Glomerular endothelial cell (primary cell): Measurements from ENCODE around the gene INSYN2A. TPM values are rescaled to one million over a fixed set of nuclear protein-coding genes. Genes with fewer than 3 reads are reported as not detected.

ENCODE experiments used
- DNase-seq: peaks from one replicate; pipeline ENCODE4 v3.0.0-alpha.2; 2011; ENCODE audit warnings: low read depth, low spot score; ENCODE audit errors: extremely low read depth
- total RNA-seq: library from RNA; depleted of rRNA; stranded (reverse); fragments of >200 nt; gene quantifications from 2 replicates; pipeline ENCODE4 v1.2.3, GENCODE V29; 2015

The INSYN2A gene, protein sequence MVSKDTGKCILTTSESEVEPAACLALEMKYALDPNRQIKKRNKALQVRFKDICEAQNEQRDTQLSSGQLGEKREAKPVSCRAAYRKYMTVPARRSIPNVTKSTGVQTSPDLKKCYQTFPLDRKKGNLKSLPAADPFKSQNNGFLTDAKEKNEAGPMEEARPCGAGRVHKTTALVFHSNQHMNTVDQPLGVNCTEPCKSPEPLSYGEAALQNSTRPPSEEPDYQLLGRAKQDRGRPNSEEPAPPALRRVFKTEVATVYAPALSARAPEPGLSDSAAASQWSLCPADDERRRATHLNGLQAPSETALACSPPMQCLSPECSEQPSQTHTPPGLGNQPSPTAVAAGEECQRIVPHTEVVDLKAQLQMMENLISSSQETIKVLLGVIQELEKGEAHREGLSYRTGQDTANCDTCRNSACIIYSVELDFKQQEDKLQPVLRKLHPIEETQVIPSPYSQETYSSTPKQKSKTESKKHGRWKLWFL
- 0.12 and 0.53 TPM in 2 replicates for total RNA-seq

GRCh38 chr10:127196282-127197153 is at the start of gene INSYN2A:
TSS of gene INSYN2A (minus strand) at chr10:127196591. CDS start at chr10:127176395, 20,196 bp downstream.
- DNase-seq: no peak

GRCh38 chr10:127245456-127245855 is 49.1 kb upstream of the INSYN2A start:
- DNase-seq: no peak

DNA sequence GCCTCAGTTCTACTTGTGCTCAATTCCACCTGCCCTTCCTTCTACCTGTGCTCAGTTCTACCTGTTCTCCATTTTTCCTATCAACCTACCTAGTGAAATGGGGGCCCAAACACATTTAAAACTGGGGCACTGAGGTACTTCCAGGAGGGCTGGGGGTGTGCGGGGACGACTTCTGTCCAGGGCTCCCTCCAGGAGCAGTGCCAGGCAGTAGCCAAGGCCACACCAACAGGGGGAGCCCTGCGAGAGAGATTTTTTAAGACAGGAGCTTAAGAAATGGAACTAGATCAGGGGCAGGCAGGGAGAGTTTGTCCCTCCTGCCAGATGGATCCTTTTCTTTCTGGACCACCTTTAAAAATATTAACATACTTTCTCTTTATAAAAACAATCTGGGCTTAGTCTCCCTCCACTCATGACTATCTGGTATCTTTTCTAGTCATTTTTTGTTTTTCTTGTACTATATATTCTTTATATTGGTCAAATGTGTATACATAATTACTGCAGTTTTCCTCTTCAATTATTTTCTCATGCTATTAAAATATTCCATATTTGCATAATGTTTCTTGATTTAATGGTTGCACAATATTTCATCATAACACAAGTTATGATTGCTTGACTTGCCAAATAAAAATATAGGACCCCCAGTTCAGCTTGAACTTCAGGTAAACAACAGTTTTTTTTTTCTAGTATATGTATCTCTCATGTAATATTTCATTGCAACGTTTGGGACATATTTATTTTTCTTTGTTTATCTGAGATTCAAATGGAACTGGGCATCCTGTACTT is 47.3 kb upstream of the INSYN2A start:
- peak; percentile 5 for DNase-seq

- DNase-seq: no peak
Observed at GRCh38 chr10:127242914-127243313, 46.5 kb upstream of the INSYN2A start.

- no peak for DNase-seq
Observed at GRCh38 chr10:127236266-127236665, 39.9 kb upstream of the INSYN2A start.

DNA sequence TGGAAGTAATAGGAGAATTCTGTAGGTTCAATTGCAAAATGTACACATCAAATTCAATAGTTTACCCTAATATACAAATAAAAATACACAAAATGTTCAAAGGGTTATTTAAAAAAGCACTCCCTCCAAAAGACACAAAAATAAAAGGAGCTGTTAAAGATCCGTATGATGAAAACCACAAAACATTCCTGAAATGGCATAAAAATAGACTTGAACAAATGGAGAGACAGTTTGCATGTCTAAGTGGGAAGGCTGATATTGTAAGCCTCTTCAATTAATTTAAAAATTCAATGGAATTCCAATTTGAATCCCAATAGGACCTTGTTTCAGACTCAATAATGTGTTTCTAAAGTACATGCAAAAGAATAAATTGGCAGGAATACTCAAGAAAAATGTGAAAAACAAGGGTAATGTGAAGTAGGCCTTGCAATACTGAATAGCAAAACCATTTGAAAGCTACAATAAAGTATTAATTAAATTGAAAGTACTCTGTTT is 38.0 kb upstream of the INSYN2A start:
- DNase-seq: no peak

DNA sequence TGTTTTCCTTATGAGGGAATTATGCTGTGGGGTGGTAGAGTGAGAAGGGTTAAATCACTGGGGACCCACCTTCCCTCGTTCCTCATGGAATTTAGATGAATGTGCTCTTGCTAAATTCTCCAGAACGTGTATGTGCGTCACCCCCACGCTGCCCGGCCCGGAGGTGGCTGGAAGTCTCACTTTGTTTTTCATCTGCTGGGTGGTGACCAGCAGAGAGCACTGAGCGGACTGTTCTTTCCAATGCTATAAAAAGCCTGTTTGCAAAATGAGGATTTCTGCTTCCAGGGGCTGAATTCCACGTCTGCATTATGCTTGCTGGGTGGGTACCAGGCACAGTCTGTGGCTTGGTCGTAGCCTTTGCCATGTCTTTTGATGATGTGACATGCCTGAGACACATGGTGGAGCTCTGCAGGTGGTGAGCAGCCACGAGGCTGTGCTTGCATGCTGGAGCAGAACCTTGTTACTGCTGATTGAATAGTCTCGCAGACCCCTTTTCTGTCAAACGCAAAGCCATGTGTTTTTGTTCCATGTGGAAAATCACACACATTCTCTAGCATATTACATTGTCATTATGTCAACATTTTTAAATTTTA is 31.9 kb upstream of the INSYN2A start:
- DNase-seq: no peak

DNA sequence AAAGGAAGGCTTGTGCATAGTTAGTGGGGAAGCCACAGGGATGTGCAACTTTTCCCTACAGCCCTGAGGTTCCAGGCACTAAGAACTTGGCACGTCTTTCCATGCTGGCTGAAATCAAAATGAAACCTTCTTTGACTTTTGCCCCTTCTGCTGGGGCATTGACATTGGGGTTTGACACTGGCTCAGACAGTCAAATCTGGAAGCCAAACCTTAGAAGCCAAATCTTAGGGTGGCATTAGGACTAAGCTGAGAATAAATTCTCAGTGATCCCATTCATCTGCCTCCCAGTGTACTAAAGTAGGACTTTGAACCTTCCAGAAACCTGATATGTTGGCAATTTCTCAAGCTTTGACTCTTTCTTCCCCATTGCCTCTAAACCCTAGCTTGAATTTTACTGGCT is 31.3 kb upstream of the INSYN2A start:
- DNase-seq: no peak

- no peak for DNase-seq
Observed at GRCh38 chr10:127227027-127227426, 30.6 kb upstream of the INSYN2A start.

DNA sequence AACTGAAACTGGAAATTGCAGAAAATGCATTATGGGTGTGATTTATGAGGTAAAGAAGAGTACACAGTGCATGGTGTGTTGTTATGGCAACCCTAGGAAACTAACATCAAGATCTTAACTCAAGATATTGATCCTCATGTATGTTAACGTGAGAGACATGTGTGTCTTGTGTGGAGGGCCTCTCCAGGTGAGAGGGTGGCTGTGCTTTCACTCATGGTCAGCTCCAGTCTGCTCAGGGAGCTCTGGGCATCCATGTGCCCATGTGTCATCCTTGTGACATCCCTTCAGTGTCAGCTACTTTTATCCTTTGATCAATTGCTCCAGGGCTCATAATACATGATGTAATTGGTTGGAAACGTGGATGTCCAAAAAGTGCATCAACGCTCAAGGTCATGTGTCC is 24.9 kb upstream of the INSYN2A start:
- no peak for DNase-seq

GRCh38 chr10:127218658-127219057 is 22.3 kb upstream of the INSYN2A start:
- DNase-seq: no peak

- no peak for DNase-seq
Observed at GRCh38 chr10:127216786-127217185, 20.4 kb upstream of the INSYN2A start.

- no peak for DNase-seq
Observed at GRCh38 chr10:127216274-127216673, 19.9 kb upstream of the INSYN2A start.

GRCh38 chr10:127215866-127216265 is 19.5 kb upstream of the INSYN2A start:
- DNase-seq: no peak

DNA sequence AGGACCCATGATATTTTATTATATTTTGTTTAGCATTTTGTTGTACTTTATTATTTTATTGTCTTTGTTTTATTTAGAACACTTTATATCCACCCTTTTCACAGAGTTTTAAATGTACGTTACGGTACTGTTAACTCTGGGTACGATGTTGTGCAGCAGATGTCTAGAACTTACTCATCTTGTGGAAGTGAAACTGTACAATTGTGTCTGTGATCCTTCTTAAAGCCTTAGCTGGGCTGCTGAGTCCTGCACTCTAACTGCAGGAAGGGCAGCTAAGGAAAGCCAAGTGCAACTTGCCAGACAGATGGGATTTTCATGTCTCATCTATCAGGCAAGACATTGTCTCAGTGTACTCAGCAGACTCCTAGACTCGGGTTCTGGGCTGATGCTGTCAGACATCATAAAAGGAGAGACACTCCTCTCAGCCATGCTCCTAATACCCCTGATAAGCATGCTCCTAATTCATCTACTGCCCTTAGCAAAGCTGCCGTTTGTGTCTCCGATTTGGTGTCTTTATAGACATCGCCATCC is 14.6 kb upstream of the INSYN2A start:
- DNase-seq: no peak

GRCh38 chr10:127207081-127207480 is 10.7 kb upstream of the INSYN2A start:
- no peak for DNase-seq

GRCh38 chr10:127203067-127203466 is 6.7 kb upstream of the INSYN2A start:
- no peak for DNase-seq

- DNase-seq: no peak
Observed at GRCh38 chr10:127200646-127201045, 4.3 kb upstream of the INSYN2A start.

DNA sequence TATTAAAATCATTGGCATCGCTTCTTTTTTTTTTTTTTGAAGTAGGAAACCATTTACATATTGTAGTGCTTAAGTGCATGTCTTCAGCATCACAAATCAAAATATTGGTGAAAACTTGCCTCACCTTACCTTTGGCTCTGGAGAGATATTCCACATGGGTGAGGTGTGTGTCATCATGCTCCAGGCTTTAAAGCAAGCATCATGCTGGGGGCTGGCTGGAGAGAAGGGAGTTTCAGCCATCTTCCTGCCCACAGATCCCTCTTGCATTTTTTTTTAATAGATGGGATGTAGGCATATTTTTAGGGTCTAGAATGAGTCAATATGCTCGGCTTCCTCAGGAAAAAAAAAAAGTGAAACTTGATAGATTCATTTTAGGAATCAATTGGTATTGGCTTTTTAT is 2.3 kb upstream of the INSYN2A start:
- no peak for DNase-seq

DNA sequence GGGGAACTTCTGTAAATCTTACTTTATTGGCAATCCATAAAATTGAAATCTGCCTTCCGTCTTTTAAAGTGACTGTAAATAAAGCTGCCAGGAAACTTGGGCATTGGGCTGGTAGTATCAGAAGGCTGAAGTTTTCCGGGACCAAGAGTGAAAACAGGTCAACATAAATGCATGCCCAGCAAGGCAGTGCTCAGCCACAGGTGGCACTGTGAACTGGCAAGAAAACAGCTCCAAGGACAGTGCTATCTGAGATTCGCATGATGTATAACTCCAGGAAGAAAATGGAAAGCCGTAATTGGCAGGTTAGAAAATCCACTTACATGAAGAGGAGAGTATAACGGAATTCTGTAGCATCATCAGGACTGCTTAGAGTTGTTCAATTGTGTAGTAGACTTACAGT is 1.9 kb upstream of the INSYN2A start:
- no peak for DNase-seq
